Loucy (cell line): ENCODE results near the gene MPI.
"Not testable (repeated sequence)": the region's sequence is repeated elsewhere in the genome, so short reads cannot be mapped to it uniquely, and the experiment has no call there.

Source experiments
- CTCF ChIP-seq: fragments of 200-600 bp; sonication (generic); conservative IDR thresholded peaks from 2 replicates; pipeline ENCODE4 v1.5.1; 2014; ENCODE audit warnings: mild to moderate bottlenecking, antibody characterized with exemption, low read length
- EZH2phosphoT487 ChIP-seq: fragments of 200-600 bp; IDR thresholded peaks from 2 replicates; pipeline ENCODE4 v1.6.1; 2018; ENCODE audit warnings: antibody characterized with exemption, mild to moderate bottlenecking, moderate library complexity, borderline replicate concordance

GRCh38 chr15:74894383-74894782 is 4.5 kb downstream of the MPI start:
- not testable (repeated sequence) for TF ChIP-seq CTCF, EZH2phosphoT487
